Measurements from ENCODE around the gene NKX2-2. TPM values are rescaled to one million over a fixed set of nuclear protein-coding genes. Genes with fewer than 3 reads are reported as not detected.

Gene NKX2-2
- total and polyA plus RNA-seq, 4 donors, result not detected

- Histone ChIP-seq H3K9me3 (ENCODE audit: control insufficient read depth in 4 of 4, low read length in 3 of 4) (no peaks in the 10 kb centered on the region), H3K9ac (ENCODE audit: low read depth in 1 of 2, low read length in 2 of 2) (no peak overlapping the region), H3K4me3 (ENCODE audit: low read depth in 1 of 3, low read length in 3 of 3) (no peak overlapping the region), H3K27ac (ENCODE audit: low read depth in 1 of 2, low read length in 2 of 2) (no peak overlapping the region), H3K27me3 (ENCODE audit: control insufficient read depth in 4 of 4, insufficient read depth in 4 of 4, low read length in 3 of 4) (peaks cover 7 to 26% (median 15%) of the 10 kb centered on the region in 4 donors), H3K4me1 (ENCODE audit: control insufficient read depth in 4 of 4, insufficient read depth in 4 of 4, low read length in 3 of 4) (peaks cover 6 to 30% (median 20%) of the 10 kb centered on the region in 4 donors), H3K36me3 (ENCODE audit: control insufficient read depth in 4 of 4, insufficient read depth in 3 of 4, low read depth in 1 of 4, low read length in 3 of 4) (no peaks in the 10 kb centered on the region)
- 58% methylated on average over 2 of the region's 2 CpGs for WGBS
- TF ChIP-seq REST (IDR thresholded peaks at IDR 0.05) (no peak), RAD21 (IDR thresholded peaks at IDR 0.05) (no peak), YY1 (IDR thresholded peaks at IDR 0.05) (no peak), GABPA (IDR thresholded peaks at IDR 0.05 in 1 of 2, conservative IDR thresholded peaks at IDR 0.05 in 1 of 2) (no peak), FOXA1 (IDR thresholded peaks at IDR 0.05) (no peak), JUND (IDR thresholded peaks at IDR 0.05) (no peak), FOXA2 (IDR thresholded peaks at IDR 0.05) (no peak), NR2F2 (IDR thresholded peaks at IDR 0.05) (no peak)
- DNase-seq (ENCODE audit: low spot score), result no peak
Observed at GRCh38 chr20:21523895-21524294, 10.0 kb upstream of the NKX2-2 start.

- Histone ChIP-seq H3K36me3 (ENCODE audit: control insufficient read depth in 4 of 4, insufficient read depth in 3 of 4, low read depth in 1 of 4, low read length in 3 of 4) (no peaks in the 10 kb centered on the region), H3K4me3 (ENCODE audit: low read depth in 1 of 3, low read length in 3 of 3) (no peak overlapping the region), H3K9ac (ENCODE audit: low read depth in 1 of 2, low read length in 2 of 2) (no peak overlapping the region), H3K27ac (ENCODE audit: low read depth in 1 of 2, low read length in 2 of 2) (no peak overlapping the region), H3K27me3 (ENCODE audit: control insufficient read depth in 4 of 4, insufficient read depth in 4 of 4, low read length in 3 of 4) (peaks cover 7 to 26% (median 17%) of the 10 kb centered on the region in 4 donors), H3K9me3 (ENCODE audit: control insufficient read depth in 4 of 4, low read length in 3 of 4) (no peaks in the 10 kb centered on the region), H3K4me1 (ENCODE audit: control insufficient read depth in 4 of 4, insufficient read depth in 4 of 4, low read length in 3 of 4) (peaks cover 6 to 30% (median 21%) of the 10 kb centered on the region in 4 donors)
- 18% methylated on average over 19 of the region's 19 CpGs for WGBS
- no peak for DNase-seq (ENCODE audit: low spot score)
- TF ChIP-seq JUND (IDR thresholded peaks at IDR 0.05) (no peak), FOXA1 (IDR thresholded peaks at IDR 0.05) (no peak), HNF4G (IDR thresholded peaks at IDR 0.05) (no peak), NR2F2 (IDR thresholded peaks at IDR 0.05) (no peak), CTCF (IDR thresholded peaks at IDR 0.05; ENCODE audit: low read depth, low read length, missing input control) (no peak), FOXA2 (IDR thresholded peaks at IDR 0.05) (no peak), RAD21 (IDR thresholded peaks at IDR 0.05) (no peak), GABPA (IDR thresholded peaks at IDR 0.05 in 1 of 2, conservative IDR thresholded peaks at IDR 0.05 in 1 of 2) (no peak), HNF4A (conservative IDR thresholded peaks at IDR 0.05) (no peak), ZBTB33 (IDR thresholded peaks at IDR 0.05) (no peak), EGR1 (IDR thresholded peaks at IDR 0.05; ENCODE audit: low read depth in 2 of 2) (no peak), YY1 (IDR thresholded peaks at IDR 0.05) (no peak), RXRA (IDR thresholded peaks at IDR 0.05) (no peak), REST (IDR thresholded peaks at IDR 0.05) (no peak), SP1 (IDR thresholded peaks at IDR 0.05) (no peak), MAX (IDR thresholded peaks at IDR 0.05) (no peak), ATF3 (IDR thresholded peaks at IDR 0.05) (no peak)
Observed at GRCh38 chr20:21523281-21523868, 9.5 kb upstream of the NKX2-2 start.

Data from liver (tissue), 9 donors.